Pons (tissue), 1 donor: Measurements from ENCODE around the gene NCOR2.
A peak's percentile ranks its signal among the peaks of the same experiment; 100 is the strongest.
"Not testable (repeated sequence)": the region's sequence is repeated elsewhere in the genome, so short reads cannot be mapped to it uniquely, and the experiment has no call there.

ENCODE experiments used
- DNase-seq: peaks from one replicate; pipeline ENCODE4 v3.0.0-alpha.2; 2016; ENCODE audit warnings: low spot score

NCOR2 gene

GRCh38 chr12:124599074-124599999 is 31.9 kb upstream of the NCOR2 start:
- no peak for DNase-seq

GRCh38 chr12:124597041-124597440 is 29.6 kb upstream of the NCOR2 start:
- DNase-seq: no peak

GRCh38 chr12:124595444-124595843 is 28.0 kb upstream of the NCOR2 start:
- DNase-seq: no peak

GRCh38 chr12:124594851-124595250 is 27.4 kb upstream of the NCOR2 start:
- DNase-seq: no peak

- DNase-seq: no peak
These were observed 26.5 kb upstream of the NCOR2 start for GRCh38 chr12:124593851-124594401.

- DNase-seq: no peak
These were observed 25.8 kb upstream of the NCOR2 start for GRCh38 chr12:124593176-124593575.

- peak; percentile 50 for DNase-seq
These were observed 25.2 kb upstream of the NCOR2 start for GRCh38 chr12:124592481-124593160.

- no peak for DNase-seq
These were observed 24.6 kb upstream of the NCOR2 start for GRCh38 chr12:124592050-124592449.

- no peak for DNase-seq
These were observed 23.0 kb upstream of the NCOR2 start for GRCh38 chr12:124590447-124590846.

- DNase-seq: peak; percentile 65
These were observed 21.4 kb upstream of the NCOR2 start for GRCh38 chr12:124588751-124589267.

GRCh38 chr12:124588018-124588634 is 20.7 kb upstream of the NCOR2 start:
- DNase-seq: no peak

GRCh38 chr12:124586756-124587155 is 19.3 kb upstream of the NCOR2 start:
- DNase-seq: no peak

- not testable (repeated sequence) for DNase-seq
These were observed 17.1 kb upstream of the NCOR2 start for GRCh38 chr12:124584494-124584893.

GRCh38 chr12:124583854-124584253 is 16.4 kb upstream of the NCOR2 start:
- no peak for DNase-seq

- peak; percentile 17 for DNase-seq
These were observed 14.7 kb upstream of the NCOR2 start for GRCh38 chr12:124582108-124582424.

GRCh38 chr12:124581307-124582107 is 14.1 kb upstream of the NCOR2 start:
- no peak for DNase-seq

- DNase-seq: no peak
These were observed 12.6 kb upstream of the NCOR2 start for GRCh38 chr12:124579921-124580517.

GRCh38 chr12:124578854-124579253 is 11.4 kb upstream of the NCOR2 start:
- no peak for DNase-seq

GRCh38 chr12:124578445-124578844 is 11.0 kb upstream of the NCOR2 start:
- DNase-seq: no peak

- DNase-seq: no peak
These were observed 10.6 kb upstream of the NCOR2 start for GRCh38 chr12:124577986-124578385.

- no peak for DNase-seq
These were observed 10.0 kb upstream of the NCOR2 start for GRCh38 chr12:124577374-124577773.
